ENCODE results near the gene EXOSC5.

DNA sequence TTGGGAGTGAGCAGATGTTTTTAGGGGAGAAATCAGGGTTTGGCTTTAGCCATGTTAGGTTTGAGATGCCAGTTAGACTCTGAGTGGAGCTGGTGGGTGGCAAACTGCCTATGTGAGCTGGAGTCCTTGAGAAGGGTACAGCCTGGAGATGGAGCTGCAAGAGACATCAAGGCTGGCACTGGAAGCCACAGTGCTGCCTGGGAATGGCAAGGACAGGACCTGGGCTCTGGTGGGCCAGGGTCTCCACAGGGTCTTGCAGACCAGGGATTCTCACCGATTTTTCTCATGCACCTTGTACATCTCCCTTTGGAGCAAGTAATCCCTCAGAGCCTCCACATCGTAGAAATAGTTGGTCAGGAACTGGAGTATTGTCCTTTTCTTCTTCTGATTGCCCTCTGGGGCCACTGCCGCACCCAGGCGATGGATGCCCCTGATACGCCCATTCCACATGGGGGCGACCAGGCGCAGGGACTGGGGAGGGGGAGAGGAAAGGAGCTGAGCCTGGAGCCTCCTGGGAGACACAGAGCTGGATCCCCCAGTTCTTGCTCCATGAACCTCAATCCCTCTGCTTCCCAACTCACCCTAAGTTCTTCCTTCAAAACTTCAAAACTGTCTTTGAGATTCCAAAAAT, 40.9 kb upstream of the EXOSC5 start:
- TF ChIP-seq, protein P1, sequence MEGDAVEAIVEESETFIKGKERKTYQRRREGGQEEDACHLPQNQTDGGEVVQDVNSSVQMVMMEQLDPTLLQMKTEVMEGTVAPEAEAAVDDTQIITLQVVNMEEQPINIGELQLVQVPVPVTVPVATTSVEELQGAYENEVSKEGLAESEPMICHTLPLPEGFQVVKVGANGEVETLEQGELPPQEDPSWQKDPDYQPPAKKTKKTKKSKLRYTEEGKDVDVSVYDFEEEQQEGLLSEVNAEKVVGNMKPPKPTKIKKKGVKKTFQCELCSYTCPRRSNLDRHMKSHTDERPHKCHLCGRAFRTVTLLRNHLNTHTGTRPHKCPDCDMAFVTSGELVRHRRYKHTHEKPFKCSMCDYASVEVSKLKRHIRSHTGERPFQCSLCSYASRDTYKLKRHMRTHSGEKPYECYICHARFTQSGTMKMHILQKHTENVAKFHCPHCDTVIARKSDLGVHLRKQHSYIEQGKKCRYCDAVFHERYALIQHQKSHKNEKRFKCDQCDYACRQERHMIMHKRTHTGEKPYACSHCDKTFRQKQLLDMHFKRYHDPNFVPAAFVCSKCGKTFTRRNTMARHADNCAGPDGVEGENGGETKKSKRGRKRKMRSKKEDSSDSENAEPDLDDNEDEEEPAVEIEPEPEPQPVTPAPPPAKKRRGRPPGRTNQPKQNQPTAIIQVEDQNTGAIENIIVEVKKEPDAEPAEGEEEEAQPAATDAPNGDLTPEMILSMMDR (IDR thresholded peaks at IDR 0.05) = no peak
- TF ChIP-seq POLR2A (IDR thresholded peaks at IDR 0.05) (no peak), POLR2AphosphoS5 (IDR thresholded peaks at IDR 0.05) (no peak)
